Stimulated activated naive CD8-positive, alpha-beta T cell treated with anti-CD3 and anti-CD28 coated beads, Interleukin-15, Interleukin-2, amounts not matched to agents 100 ng/mL and 50 ng/mL, for 24 hours (primary cell): ENCODE results near the gene RASSF4.

Experiments
- H3K27ac Mint-ChIP-seq: one replicate; pipeline ENCODE4 v1.8.0; 2021; ENCODE audit warnings: mild to moderate bottlenecking, mixed read lengths
- H3K27me3 Mint-ChIP-seq: one replicate; pipeline ENCODE4 v1.8.0; 2021; ENCODE audit warnings: mixed read lengths
- H3K36me3 Mint-ChIP-seq: one replicate; pipeline ENCODE4 v1.8.0; 2021; ENCODE audit warnings: low read depth, mixed read lengths
- H3K4me1 Mint-ChIP-seq: one replicate; pipeline ENCODE4 v1.8.0; 2021; ENCODE audit warnings: low read depth, mixed read lengths
- H3K4me3 Mint-ChIP-seq: one replicate; pipeline ENCODE4 v1.8.0; 2021; ENCODE audit warnings: mild to moderate bottlenecking, mixed read lengths
- H3K9me3 Mint-ChIP-seq: one replicate; pipeline ENCODE4 v1.8.0; 2021; ENCODE audit warnings: mixed read lengths

Gene RASSF4

GRCh38 chr10:44989597-44990301 is 30.1 kb downstream of the RASSF4 start:
- H3K27me3 Mint-ChIP-seq, result peaks cover 4% of the 10 kb centered on the region
- no peak overlapping the region for H3K27ac Mint-ChIP-seq
- H3K4me1 Mint-ChIP-seq, result peaks cover 1% of the 10 kb centered on the region
- H3K9me3 Mint-ChIP-seq, result no peaks in the 10 kb centered on the region
- no peak overlapping the region for H3K4me3 Mint-ChIP-seq
- no peaks in the 10 kb centered on the region for H3K36me3 Mint-ChIP-seq

DNA sequence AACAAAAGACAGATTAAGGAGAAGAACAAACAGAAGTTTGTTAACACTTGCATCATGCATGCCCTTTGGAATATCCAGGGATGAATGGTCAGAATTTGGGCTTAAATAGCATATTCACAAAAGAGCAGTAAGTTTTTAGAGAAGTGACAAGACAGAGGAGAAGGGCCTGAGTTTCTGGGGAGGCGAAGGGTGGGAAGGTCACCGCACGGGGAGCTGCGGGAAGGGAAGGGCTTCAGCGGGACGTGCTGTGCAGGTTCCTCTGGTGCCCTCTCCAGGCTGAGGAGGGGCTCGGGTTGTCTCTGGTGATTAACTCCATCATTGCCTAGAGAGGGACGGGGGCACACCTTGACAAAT is 30.7 kb downstream of the RASSF4 start:
- no peak overlapping the region for H3K27ac Mint-ChIP-seq
- no peaks in the 10 kb centered on the region for H3K36me3 Mint-ChIP-seq
- no peak overlapping the region for H3K4me3 Mint-ChIP-seq
- H3K9me3 Mint-ChIP-seq, result no peaks in the 10 kb centered on the region
- peaks cover 4% of the 10 kb centered on the region for H3K27me3 Mint-ChIP-seq
- peaks cover 6% of the 10 kb centered on the region for H3K4me1 Mint-ChIP-seq

- H3K27me3 Mint-ChIP-seq, result peaks cover 4% of the 10 kb centered on the region
Observed at GRCh38 chr10:44990965-44991364, 31.4 kb downstream of the RASSF4 start.

GRCh38 chr10:44991571-44991970 is 32.0 kb downstream of the RASSF4 start:
- H3K27ac Mint-ChIP-seq, result no peak overlapping the region
- no peaks in the 10 kb centered on the region for H3K36me3 Mint-ChIP-seq
- H3K4me3 Mint-ChIP-seq, result no peak overlapping the region
- H3K4me1 Mint-ChIP-seq, result peaks cover 13% of the 10 kb centered on the region
- peaks cover 4% of the 10 kb centered on the region for H3K27me3 Mint-ChIP-seq
- H3K9me3 Mint-ChIP-seq, result no peaks in the 10 kb centered on the region

More at GRCh38 chr10:44990965-44991364, 31.4 kb downstream of the RASSF4 start:
- Mint-ChIP-seq H3K4me1 (peaks cover 13% of the 10 kb centered on the region), H3K36me3 (no peaks in the 10 kb centered on the region), H3K4me3 (no peak overlapping the region), H3K27ac (no peak overlapping the region), H3K9me3 (no peaks in the 10 kb centered on the region)

GRCh38 chr10:44992070-44992731 is 32.6 kb downstream of the RASSF4 start:
- H3K4me1 Mint-ChIP-seq, result peaks cover 13% of the 10 kb centered on the region
- H3K9me3 Mint-ChIP-seq, result no peaks in the 10 kb centered on the region
- no peak overlapping the region for H3K27ac Mint-ChIP-seq
- H3K27me3 Mint-ChIP-seq, result peaks cover 4% of the 10 kb centered on the region
- H3K4me3 Mint-ChIP-seq, result no peak overlapping the region
- no peaks in the 10 kb centered on the region for H3K36me3 Mint-ChIP-seq

- no peak overlapping the region for H3K27ac Mint-ChIP-seq
- no peaks in the 10 kb centered on the region for H3K9me3 Mint-ChIP-seq
- H3K27me3 Mint-ChIP-seq, result peaks cover 4% of the 10 kb centered on the region
Observed at GRCh38 chr10:44992732-44993225, 33.2 kb downstream of the RASSF4 start.

DNA sequence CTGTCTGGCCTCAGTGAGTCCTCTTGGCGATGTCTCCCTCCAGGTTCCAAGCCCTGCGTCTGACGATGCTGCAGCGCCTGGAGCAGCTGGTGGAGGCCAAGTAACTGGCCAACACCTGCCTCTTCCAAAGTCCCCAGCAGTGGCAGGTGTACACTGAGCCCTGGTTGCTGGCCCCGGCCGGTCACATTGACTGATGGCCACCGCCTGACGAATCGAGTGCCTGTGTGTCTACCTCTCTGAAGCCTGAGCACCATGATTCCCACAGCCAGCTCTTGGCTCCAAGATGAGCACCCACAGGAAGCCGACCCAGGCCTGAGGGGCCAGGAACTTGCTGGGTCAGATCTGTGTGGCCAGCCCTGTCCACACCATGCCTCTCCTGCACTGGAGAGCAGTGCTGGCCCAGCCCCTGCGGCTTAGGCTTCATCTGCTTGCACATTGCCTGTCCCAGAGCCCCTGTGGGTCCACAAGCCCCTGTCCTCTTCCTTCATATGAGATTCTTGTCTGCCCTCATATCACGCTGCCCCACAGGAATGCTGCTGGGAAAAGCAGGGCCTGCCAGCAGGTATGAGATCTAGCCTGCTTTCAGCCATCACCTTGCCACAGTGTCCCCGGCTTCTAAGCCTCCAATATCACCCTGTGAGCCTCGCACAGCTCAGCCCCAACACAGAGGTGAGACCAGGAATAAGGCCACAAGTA is 33.8 kb downstream of the RASSF4 start:
- H3K27ac Mint-ChIP-seq, result no peak overlapping the region
- H3K36me3 Mint-ChIP-seq, result no peaks in the 10 kb centered on the region
- no peak overlapping the region for H3K4me3 Mint-ChIP-seq
- no peaks in the 10 kb centered on the region for H3K9me3 Mint-ChIP-seq
- peaks cover 4% of the 10 kb centered on the region for H3K27me3 Mint-ChIP-seq
- peaks cover 13% of the 10 kb centered on the region for H3K4me1 Mint-ChIP-seq

More at GRCh38 chr10:44992732-44993225, 33.2 kb downstream of the RASSF4 start:
- Mint-ChIP-seq H3K4me1 (peaks cover 13% of the 10 kb centered on the region), H3K4me3 (no peak overlapping the region), H3K36me3 (no peaks in the 10 kb centered on the region)

- no peaks in the 10 kb centered on the region for H3K36me3 Mint-ChIP-seq
- H3K4me3 Mint-ChIP-seq, result no peak overlapping the region
- H3K27me3 Mint-ChIP-seq, result peaks cover 4% of the 10 kb centered on the region
- H3K9me3 Mint-ChIP-seq, result no peaks in the 10 kb centered on the region
- H3K27ac Mint-ChIP-seq, result no peak overlapping the region
- peaks cover 13% of the 10 kb centered on the region for H3K4me1 Mint-ChIP-seq
Observed at GRCh38 chr10:44993922-44994751, 34.5 kb downstream of the RASSF4 start.

- Mint-ChIP-seq H3K27ac (no peak overlapping the region), H3K27me3 (no peaks in the 10 kb centered on the region), H3K9me3 (no peaks in the 10 kb centered on the region), H3K4me3 (no peak overlapping the region), H3K36me3 (no peaks in the 10 kb centered on the region), H3K4me1 (peaks cover 18% of the 10 kb centered on the region)
Observed at GRCh38 chr10:44994752-44995530, 35.3 kb downstream of the RASSF4 start.

DNA sequence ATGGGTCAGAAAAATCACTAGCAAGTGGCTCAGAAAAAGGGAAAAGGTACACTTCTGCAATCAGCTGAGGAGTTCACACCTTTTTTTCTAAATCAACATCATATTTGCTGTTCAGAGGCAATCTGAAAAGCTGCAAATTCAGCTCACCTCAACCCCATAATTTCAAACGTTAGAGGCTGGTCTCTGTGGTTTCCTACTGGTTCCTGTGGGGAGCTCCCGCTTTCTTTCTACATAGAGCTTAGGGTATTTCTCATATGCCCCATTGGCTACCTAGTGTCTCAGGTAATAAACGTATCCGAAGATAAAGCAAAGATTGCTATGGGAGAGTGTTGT is 35.9 kb downstream of the RASSF4 start:
- H3K27ac Mint-ChIP-seq, result no peak overlapping the region
- H3K4me3 Mint-ChIP-seq, result no peak overlapping the region
- no peaks in the 10 kb centered on the region for H3K27me3 Mint-ChIP-seq
- H3K36me3 Mint-ChIP-seq, result no peaks in the 10 kb centered on the region
- H3K4me1 Mint-ChIP-seq, result peaks cover 24% of the 10 kb centered on the region
- no peaks in the 10 kb centered on the region for H3K9me3 Mint-ChIP-seq

- Mint-ChIP-seq H3K27ac (no peak overlapping the region), H3K9me3 (no peaks in the 10 kb centered on the region), H3K4me1 (peaks cover 27% of the 10 kb centered on the region), H3K36me3 (no peaks in the 10 kb centered on the region), H3K4me3 (no peak overlapping the region), H3K27me3 (no peaks in the 10 kb centered on the region)
Observed at GRCh38 chr10:44995914-44996669, 36.5 kb downstream of the RASSF4 start.

GRCh38 chr10:44997105-44997748 is 37.6 kb downstream of the RASSF4 start:
- Mint-ChIP-seq H3K4me1 (peaks cover 36% of the 10 kb centered on the region), H3K4me3 (no peak overlapping the region), H3K27me3 (no peaks in the 10 kb centered on the region), H3K27ac (no peak overlapping the region), H3K36me3 (peaks cover 7% of the 10 kb centered on the region), H3K9me3 (peaks cover under 1% of the 10 kb centered on the region)

DNA sequence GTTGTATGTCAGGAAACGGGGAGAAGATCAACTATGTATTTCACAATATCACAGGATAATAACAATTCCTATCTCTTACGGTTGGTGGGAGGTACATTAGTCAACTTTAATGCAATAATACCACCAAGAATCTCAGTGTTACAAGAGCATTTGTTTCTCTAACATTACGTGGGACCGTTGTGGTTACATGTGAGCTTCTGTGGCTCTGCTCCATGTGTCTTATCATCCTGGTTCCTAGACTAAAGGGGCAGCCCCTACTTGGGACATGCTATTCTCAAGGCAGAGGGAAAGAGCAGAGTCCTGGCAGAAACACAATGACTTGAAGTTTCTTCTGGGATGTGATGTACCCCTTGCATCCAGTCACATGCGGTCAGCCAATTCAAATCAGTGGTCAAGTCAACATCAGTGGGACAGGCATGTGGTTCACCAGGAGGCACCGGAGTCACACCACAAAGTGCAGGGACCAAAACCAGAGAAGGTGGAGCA is 38.6 kb downstream of the RASSF4 start:
- H3K4me1 Mint-ChIP-seq, result peaks cover 43% of the 10 kb centered on the region
- H3K4me3 Mint-ChIP-seq, result no peak overlapping the region
- no peaks in the 10 kb centered on the region for H3K27me3 Mint-ChIP-seq
- peaks cover 6% of the 10 kb centered on the region for H3K9me3 Mint-ChIP-seq
- peaks cover 16% of the 10 kb centered on the region for H3K36me3 Mint-ChIP-seq
- no peak overlapping the region for H3K27ac Mint-ChIP-seq
